HG02943 (cell line): ENCODE data around the gene ABCB8.
"Not testable (repeated sequence)": the region's sequence is repeated elsewhere in the genome, so short reads cannot be mapped to it uniquely, and the experiment has no call there.

Source experiments
- ATAC-seq: cut with Tn5 transposase; IDR thresholded peaks from one replicate; pipeline ENCODE4 v1.9.1; 2021; ENCODE audit warnings: mild to moderate bottlenecking, low read depth, moderate library complexity; ENCODE audit not compliant: unreplicated experiment

The ABCB8 gene

DNA sequence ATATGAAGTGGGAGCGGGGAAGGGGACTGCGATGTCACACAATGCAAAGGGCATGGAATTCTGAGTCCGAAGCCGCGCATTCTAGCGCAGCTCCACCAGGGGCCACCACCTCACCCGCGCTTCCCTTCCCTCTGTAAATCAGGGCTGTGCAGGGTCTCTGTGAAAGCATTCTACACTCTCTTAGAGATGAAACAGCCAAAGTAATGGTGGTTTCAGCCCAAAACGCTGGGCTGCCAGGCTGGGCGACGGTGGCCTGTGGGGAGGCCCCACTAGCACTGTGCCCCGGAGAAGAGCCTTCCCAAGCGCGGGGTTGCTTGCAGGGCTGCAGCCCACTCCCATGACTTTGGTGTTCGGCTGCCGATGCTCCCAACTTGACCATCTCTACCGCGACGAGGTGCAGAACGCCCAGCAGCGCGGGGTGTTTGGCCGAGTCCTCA is 15.3 kb upstream of the ABCB8 start:
- no peak for ATAC-seq

DNA sequence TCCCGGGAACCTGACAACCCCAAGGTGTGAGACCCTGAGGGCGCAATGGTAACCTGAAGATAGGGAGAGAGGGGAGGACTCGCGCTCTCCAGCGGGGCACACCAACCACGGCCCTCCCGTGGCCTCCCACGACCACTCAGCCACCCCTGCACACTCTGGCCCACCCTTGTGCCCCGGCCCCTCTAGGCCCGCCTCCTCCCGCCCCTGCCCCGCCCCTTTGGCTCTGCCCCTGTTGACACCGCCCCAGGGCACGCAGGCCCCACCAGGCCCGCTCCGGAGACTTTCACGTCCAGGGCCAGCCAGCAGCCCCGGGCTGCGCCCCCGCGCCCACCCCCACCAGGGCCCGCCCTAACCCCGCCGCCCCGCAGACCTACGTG is 14.9 kb upstream of the ABCB8 start:
- no peak for ATAC-seq

DNA sequence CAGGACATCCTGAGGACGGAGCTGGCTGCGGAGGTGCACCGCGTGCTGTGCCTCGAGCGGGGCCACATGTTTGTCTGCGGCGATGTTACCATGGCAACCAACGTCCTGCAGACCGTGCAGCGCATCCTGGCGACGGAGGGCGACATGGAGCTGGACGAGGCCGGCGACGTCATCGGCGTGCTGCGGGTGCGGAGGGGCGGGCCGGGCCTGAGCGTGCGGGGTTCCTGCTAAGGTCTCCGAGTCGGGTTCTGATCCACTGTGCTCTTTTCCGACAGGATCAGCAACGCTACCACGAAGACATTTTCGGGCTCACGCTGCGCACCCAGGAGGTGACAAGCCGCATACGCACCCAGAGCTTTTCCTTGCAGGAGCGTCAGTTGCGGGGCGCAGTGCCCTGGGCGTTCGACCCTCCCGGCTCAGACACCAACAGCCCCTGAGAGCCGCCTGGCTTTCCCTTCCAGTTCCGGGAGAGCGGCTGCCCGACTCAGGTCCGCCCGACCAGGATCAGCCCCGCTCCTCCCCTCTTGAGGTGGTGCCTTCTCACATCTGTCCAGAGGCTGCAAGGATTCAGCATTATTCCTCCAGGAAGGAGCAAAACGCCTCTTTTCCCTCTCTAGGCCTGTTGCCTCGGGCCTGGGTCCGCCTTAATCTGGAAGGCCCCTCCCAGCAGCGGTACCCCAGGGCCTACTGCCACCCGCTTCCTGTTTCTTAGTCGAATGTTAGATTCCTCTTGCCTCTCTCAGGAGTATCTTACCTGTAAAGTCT is 14.3 kb upstream of the ABCB8 start:
- peak; percentile 50 for ATAC-seq

DNA sequence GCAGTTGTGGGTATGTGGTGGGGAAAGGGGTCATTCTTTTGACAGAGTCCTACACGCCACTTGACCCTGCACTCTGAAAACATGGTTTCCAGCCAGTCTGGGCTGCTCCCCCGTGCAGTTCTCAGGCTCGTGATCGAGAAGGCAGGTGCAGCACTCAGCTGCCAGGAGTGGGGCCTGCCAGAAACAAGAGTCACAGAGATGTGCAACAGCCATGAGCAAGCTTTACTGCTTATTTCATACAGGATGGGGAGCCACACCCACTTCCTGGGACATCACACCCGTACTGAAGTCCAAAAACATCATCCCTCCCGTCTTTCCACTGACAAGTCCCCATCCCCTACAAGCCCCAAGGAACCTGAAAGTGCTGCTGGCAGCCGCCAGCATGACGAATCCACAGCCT is 13.3 kb upstream of the ABCB8 start:
- ATAC-seq, result no peak

DNA sequence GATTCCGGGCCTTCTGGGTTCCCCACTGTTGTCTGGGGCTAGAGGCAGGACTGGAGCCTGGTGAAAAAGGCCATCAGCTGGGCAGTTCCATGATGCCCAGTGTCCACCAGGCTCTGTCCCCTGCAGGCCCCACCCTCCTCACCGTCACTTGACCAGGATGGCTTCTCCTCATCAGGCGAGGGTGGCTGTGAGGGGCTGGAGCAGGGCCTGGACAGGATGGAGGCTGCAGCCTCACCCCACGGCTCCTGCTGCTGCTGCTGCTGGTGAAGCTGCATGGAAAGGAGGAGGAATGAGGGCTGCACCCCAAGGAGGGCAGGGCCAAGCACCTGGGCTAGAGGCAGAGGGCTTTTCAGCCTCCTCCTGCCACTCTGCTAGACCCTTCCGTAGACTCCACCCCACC is 12.3 kb upstream of the ABCB8 start:
- no peak for ATAC-seq

DNA sequence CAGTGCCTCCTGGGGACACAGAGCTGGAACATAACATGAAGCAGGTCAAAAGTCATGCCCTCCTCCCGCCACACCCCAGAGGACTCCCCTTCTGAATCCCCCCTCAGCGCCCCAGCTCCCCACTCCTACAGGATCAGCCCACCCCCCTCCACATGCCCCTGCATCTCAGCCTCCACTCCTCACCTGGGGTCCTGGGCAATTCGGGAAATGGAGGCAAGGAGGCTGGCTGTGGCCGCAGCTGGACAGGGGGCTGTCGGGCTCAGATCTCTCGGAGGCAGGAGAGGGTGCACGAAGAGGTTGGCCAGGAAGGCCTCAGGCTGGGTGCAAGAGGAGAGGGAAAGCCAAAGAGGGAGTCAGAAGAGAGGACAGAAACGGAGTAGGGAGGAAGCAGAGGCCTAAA is 11.7 kb upstream of the ABCB8 start:
- ATAC-seq, result no peak

DNA sequence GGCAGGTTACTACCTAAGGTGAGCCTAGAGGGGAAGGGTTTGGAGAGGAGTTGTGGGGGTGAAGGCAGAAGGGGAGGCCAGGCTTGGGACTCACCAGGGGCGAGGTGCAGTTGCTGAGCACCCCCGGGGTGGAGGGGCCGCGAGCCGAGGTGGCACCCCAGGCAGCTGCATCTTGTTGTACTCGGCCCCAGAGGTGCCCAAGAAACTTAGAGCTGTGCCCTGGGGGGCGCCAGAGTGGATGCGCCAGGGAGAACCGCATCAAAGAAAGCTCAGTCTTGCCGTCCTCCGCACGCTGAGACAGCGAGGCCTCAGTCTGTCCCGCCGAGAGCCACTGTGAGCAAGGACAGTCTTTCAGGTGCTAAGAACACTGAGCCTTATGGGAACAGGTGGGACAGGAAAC is 11.3 kb upstream of the ABCB8 start:
- no peak for ATAC-seq

DNA sequence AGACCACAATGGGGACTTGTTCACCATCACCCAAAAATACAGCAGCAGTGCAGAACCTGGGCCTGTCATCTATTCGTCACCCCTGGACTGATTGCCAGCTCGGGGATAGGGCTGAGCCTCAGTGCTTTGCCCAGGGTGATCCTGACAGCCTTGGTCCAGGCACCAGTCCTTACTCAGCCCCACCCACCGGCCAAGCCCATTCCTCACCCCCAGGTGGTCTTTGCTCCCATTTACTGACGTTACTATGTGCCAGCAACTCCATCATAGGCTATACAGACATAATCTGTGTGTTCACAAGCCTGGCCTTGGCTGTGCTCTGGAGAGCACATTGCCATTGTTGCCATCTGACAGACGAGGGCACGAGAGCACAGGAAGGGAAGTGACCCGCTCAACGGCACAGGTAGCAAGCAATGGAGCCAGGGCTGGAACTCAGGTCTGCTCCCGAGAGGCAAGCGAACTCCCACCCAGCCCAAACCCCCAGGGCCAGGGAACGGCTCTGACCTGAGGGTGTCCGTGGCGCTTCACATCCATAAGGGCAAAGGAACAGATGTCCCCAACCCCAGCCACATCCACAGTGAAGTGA is 10.8 kb upstream of the ABCB8 start:
- no peak for ATAC-seq

DNA sequence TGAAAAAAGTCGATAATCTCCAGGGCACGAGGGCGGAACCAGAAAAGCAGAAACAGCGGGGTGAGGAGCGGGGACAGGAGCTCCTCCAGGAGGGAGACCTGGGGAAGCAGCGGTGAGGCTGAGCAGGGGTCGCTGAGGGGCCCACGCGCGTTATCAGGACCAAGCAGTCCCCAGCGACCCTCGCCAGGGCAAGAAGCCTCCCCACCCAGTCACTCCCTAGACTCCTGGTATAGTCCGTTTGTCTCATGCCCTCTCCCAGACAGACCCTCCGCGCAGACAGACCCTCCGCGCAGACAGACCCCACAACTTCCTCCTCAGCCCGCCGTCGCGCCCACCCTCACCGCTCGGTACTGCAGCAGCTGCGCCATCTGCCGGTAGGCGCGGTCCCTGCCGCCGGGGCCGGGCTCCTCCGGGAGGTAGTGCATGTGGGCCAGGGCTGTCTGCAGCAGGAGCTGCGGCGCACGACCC is 10.3 kb upstream of the ABCB8 start:
- ATAC-seq, result no peak

DNA sequence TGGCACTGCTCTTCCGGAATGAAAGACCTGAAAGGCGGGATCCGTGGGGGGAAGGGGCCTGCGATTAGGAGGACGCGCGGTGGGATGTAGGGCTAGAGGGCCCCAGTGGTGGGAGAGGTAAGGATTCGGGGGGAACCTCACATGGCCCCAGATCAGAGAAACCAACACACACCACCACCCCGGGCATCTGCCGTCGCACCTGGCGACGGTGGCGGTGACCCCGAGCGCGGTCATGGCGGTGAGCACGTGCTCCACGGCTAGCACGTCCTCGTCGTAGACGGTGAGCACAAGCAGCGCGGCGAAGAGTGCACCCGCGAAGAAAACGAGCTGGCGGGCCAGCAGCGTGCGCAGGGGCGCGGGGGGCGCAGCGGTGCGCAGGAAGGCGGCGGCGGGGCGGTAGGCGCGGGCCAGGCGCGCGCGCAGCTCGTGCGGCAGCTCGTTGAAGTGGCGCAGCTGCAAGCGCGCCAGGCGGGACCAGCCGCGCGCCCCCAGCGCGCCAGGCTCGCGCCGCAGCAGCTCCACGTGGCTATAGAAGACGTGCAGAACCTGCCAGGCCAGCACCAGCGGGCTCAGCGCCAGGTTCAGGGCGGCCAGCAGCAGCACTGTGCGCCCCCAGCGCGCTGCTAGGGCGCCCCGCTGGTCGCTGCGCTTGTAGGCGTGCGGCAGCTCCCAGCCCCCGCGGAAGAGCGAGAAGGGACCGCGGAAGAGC is 9.7 kb upstream of the ABCB8 start:
- no peak for ATAC-seq

DNA sequence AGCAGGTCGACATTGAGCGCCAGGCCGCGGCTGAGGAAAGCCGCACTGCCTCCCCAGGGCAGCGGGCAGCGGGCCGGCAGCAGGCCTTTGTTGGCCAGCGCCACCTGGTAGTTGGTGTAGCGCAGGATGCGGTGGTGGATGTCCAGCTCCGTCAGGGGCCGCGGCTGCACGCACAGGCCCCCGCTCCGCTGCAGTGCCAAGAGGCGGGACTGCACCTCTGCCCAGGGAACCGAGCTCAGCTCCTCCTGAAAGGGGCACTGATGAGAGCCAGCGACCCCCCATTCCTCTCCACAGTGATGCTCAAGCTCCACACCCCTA is 9.2 kb upstream of the ABCB8 start:
- no peak for ATAC-seq

DNA sequence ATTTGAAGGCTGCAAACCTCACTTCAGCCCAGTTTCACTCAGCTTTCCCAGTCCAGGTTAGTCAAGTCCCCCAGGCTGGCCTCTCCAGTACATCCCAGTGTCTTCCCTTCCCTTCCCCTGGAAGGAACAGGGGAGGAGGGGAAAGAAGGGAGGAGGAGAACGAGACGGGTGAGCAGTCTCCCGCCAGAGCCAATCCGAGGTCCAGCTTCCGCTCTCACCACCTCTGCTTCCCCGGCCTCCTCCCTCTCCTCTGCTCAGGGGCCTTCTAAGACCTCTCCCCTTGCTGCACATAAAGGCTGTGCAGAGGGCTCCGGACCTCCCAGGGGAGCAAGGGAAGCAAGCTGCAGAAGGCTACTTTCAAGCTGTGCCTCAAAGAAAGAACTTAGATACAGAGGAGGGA is 8.0 kb upstream of the ABCB8 start:
- no peak for ATAC-seq

DNA sequence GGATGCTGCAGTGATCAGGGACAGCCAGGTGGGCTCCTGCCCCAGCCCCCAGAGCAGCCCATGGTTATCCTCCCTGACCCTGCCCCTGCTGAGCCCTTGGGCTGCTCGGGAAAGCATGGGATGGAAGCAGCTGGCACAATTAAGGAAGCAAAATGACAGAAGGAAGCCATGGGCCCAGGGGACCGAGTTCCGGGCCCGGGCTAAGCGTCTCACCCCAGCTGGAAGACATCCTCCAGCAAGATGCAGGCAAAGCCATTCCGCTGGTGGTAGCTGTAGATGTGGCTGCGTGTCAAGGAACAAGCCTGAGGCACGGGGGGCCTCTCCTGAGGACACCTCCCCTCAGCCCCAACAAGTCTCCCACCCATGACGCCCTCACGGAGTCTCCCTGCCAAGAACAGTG is 5.0 kb upstream of the ABCB8 start:
- ATAC-seq, result no peak

DNA sequence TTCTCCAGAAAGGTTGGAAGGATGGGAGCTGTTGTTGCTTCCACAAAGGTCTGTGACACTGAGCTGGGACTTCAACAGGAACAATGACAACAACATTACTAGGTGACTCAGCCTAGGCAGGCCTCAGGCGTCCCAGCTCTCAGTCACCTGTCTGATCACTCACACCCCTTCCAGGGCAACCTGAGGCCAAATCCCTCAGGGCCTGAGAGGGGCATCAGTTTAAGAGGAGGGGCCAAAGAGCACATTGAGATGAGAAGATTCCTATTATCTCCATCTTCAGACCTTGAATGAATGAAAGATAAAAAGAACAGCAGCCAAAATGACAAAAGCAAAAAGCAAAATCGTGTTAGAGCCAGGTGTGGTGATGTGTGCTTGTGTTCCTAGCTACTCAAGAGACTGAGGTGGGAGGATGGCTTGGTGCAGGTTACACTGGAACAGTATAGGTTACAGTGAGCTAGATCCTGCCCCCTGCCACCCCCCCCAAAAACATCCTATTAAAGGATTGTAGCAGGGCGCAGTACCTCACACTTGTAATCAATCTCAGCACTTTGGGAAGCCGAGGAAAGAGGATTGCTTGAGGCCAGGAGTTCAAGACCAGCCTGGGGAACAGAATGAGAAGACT is 3.7 kb upstream of the ABCB8 start, which contains the start of gene ATG9B:
TSS of gene ATG9B (minus strand) at position 60 of the 622 bp plus-strand sequence. CDS start 71 bp downstream, outside the sequence.
- no peak for ATAC-seq

DNA sequence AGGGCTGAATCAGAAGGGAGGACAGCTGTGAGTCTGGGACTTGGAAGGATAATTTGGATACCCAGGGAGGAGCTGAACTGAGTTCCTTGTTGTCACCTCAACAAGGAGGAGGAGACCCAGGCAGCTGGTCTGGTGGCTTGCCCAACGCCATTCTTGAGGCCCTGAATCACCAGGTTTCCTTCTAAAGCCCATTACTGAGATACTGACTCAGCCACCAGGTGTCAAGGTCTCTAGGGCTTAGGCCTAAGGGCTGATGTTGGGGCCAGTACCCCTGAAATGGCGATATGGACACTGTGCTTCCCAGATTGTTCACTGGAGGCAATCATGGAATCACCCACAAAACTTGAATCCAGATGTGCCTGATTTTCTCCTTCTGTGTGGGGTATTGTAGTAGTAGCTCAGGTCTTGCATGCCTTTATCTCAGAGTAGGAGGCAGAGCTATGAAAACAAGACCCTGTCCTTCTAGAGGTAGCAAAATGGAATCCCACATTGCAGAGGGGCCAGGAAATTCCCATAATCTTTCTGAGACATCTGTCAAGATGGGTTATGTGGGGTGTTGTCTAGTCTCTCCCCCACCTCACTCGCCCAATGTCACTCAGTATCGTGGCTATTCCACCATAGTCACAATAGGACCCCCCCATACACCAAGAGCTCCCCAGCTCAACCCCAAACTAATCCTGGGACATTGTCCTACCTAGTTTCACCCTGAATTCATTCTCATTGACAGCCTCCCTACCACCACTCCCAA is 2.2 kb upstream of the ABCB8 start:
- ATAC-seq, result no peak

DNA sequence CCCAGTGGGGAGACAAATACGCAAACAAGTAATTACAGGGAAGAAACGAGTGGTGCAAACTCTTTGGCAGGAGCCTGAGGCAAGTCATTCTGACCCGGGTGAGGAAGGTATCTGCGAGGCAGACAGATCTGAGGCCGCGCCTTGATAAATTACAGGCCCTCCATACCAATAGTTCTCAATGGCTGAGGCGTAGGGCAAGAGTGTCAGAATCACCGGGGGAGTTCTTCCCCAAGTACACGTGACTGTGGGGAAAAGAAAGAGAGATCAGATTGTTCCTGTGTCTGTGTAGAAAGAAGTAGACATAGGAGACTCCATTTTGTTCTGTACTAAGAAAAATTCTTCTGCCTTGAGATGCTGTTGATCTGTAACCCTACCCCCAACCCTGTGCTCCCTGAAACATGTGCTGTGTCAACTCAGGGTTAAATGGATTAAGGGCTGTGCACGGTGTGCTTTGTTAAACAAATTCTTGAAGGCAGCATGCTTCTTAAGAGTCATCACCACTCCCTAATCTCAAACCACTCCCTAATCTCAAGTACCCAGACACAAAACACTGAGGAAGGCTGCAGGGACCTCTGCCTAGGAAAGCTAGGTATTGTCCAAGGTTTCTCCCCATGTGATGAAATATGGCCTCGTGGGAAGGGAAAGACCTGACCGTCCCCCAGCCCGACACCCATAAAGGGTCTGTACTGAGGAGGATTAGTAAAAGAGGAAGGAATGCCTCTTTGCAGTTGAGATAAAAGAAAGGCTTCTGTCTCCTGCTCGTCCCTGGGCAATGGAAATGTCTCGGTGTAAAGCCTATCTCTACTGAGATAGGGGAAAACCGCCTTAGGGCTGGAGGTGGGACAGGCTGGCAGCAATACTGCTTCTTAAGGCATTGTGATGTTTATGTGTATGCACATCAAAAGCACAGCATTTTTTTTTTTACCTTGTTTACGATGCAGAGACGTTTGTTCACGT is 1.2 kb upstream of the ABCB8 start:
- ATAC-seq, result not testable (repeated sequence)

DNA sequence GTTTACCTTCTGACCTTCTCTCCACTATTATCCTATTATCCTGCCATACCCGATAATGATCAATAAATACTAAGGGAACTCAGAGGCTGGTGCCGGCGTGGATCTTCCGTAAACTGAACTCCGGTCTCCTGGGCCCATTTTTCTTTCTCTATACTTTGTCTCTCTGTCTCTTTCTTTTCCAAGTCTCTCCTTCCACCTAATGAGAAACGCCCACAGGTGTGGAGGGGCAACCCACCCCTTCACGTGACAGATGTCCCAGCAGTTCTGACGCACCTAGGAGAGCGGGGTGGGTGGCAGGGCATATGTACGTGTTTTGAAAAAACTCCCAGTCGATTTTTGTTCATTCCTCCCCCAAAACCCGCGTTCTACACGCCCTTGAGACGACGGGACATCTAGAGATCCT is 521 bp upstream of the ABCB8 start:
- peak; percentile 2 for ATAC-seq

DNA sequence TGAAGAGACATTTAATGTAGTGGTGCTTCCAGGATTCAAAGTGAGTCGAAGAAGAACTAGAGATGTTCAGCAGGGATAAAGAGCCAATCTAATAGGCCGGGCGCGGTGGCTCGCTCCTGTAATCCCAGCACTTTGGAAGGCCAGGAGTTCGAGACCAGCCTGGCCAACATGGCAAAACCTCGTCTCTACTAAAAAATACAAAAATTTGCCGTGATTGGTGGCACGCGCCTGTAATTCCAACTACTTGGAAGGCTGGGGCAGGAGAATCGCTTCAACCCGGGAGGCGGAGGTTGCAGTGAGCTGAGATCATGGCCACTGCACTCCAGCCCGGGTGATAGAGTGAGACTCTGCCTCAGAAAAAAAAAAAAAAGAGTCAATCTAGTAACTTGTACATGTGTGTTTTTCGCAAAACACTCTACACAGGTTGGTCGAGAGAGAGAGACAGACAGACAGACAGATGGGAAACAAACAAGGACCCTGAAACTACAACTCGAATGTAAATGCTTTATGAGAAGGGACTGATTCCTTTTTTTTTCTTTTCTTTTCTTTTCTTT is 775 bp downstream of the ABCB8 start:
- no peak for ATAC-seq

DNA sequence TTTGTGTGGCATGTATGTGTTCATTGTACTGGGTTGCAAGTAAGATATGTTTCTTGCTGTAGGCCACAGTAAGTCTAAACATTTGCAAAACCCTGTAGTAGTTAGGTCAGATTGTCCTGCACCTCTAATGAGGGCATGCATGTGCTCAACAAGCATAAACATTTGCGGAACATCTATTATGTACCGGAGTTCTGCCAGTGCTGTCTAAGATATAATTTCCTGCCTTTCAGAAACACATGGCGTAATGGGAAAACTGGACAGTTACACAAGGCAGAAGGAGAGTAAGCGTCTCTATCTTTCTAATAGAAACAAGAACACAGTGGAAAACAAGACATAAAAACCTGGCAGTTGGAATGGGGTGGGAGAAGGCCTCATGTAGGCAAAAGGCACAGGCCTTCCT is 2.8 kb downstream of the ABCB8 start:
- no peak for ATAC-seq
